ENCODE measurements around the gene PHLDB2. TPM values are rescaled to one million over a fixed set of nuclear protein-coding genes. Genes with fewer than 3 reads are reported as not detected.
A peak's percentile ranks its signal among the peaks of the same experiment; 100 is the strongest.

PHLDB2 gene
- total and polyA plus RNA-seq, 12 donors = 6.2 to 39.6 (median 13.9) TPM

GRCh38 chr3:111970376-111970775 lies 111.3 kb downstream of the PHLDB2 start:
- Histone ChIP-seq H3K9me3 (replicated peaks in 1 of 3) (no peaks in the 10 kb centered on the region), H3K4me3 (no peak overlapping the region), H3K36me3 (replicated peaks in 1 of 2) (no peaks in the 10 kb centered on the region), H3K4me1 (replicated peaks in 1 of 2) (peaks cover 0 to 9% of the 10 kb centered on the region in 2 donors), H3K27ac (no peak overlapping the region), H3K27me3 (no peaks in the 10 kb centered on the region)
- intact Hi-C loops (cut with DNase I) = no loop called here
- no peak for DNase-seq
- 86 to 90% (median 87%) methylated on average over 3 of the region's 3 CpGs for WGBS, 4 donors
- TF ChIP-seq POLR2A (IDR thresholded peaks at IDR 0.05) (no peak), CTCF (IDR thresholded peaks at IDR 0.05) (no peak)

- intact Hi-C loops (cut with DNase I) = no loop called here
- WGBS, 4 donors = 66 to 75% (median 70%) methylated on average over 11 of the region's 11 CpGs
- Histone ChIP-seq H3K36me3 (replicated peaks in 1 of 2) (no peaks in the 10 kb centered on the region), H3K27me3 (no peaks in the 10 kb centered on the region), H3K9me3 (replicated peaks in 1 of 3) (no peaks in the 10 kb centered on the region), H3K27ac (no peak overlapping the region), H3K4me3 (no peak overlapping the region), H3K4me1 (replicated peaks in 1 of 2) (peaks cover 0 to 8% of the 10 kb centered on the region in 2 donors)
- no peak for TF ChIP-seq CTCF (IDR thresholded peaks at IDR 0.05)
- TF ChIP-seq POLR2A (IDR thresholded peaks at IDR 0.05) = no peak
- DNase-seq = peak in 1 of 7 donors; percentile 10
These were observed 112.6 kb downstream of the PHLDB2 start for GRCh38 chr3:111971533-111972130.

GRCh38 chr3:111972891-111973290 lies 113.8 kb downstream of the PHLDB2 start:
- H3K27me3 ChIP-seq = no peaks in the 10 kb centered on the region
- no peaks in the 10 kb centered on the region for H3K4me1 ChIP-seq (replicated peaks in 1 of 2)
- no peaks in the 10 kb centered on the region for H3K36me3 ChIP-seq (replicated peaks in 1 of 2)
- DNase-seq = no peak
- TF ChIP-seq POLR2A (IDR thresholded peaks at IDR 0.05) (no peak), CTCF (IDR thresholded peaks at IDR 0.05) (no peak)
- no peak overlapping the region for H3K4me3 ChIP-seq
- intact Hi-C loops (cut with DNase I) = no loop called here
- H3K9me3 ChIP-seq (replicated peaks in 1 of 3) = no peaks in the 10 kb centered on the region
- no peak overlapping the region for H3K27ac ChIP-seq
- WGBS, 4 donors = 51 to 93% (median 85%) methylated on average over 3 of the region's 3 CpGs

DNA sequence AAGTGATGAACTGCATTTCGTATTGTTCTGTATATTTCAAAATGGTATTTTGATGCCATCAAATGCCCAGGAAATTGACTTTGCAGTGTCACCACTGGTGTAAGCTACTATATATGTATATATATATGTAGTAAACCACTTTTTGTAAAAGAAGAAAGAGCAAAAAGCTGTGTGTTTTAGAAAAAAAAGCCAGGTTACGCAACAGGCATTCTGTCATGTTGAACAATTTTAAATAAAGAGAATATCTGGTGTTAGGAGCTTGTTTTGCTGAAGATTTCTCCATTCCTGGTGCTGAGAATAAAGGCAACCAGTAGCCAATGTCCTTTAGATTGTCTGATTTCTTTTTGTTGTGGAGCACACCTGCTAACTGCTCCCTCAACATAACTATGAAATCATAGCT lies 116.1 kb downstream of the PHLDB2 start:
- H3K4me1 ChIP-seq (replicated peaks in 1 of 2) = peaks cover 6% of the 10 kb centered on the region in 2 donors
- no peaks in the 10 kb centered on the region for H3K27me3 ChIP-seq
- DNase-seq = no peak
- H3K27ac ChIP-seq = no peak overlapping the region
- WGBS, 4 donors = 69 to 97% (median 82%) methylated on average over 2 of the region's 2 CpGs
- no peaks in the 10 kb centered on the region for H3K36me3 ChIP-seq (replicated peaks in 1 of 2)
- H3K4me3 ChIP-seq = no peak overlapping the region
- H3K9me3 ChIP-seq (replicated peaks in 1 of 3) = no peaks in the 10 kb centered on the region
- no peak for TF ChIP-seq CTCF (IDR thresholded peaks at IDR 0.05)
- intact Hi-C loops (cut with DNase I) = no loop called here
